Vagina (tissue), 2 donors: ENCODE measurements around the gene SH3RF1.

Source experiments
- CTCF ChIP-seq, 3 experiments: fragments of 450-650 bp in 2 of 3; fragments of 200-600 bp in 1 of 3; sonication (generic) in 1 of 3; IDR thresholded peaks; one replicate each; pipeline ENCODE4 v1.5.1; 2017 to 2019; ENCODE audit warnings: antibody characterized with exemption in 3 of 3, mild to moderate bottlenecking in 2 of 3, moderate library complexity in 2 of 3
- POLR2A ChIP-seq, 2 donors: fragments of 450-650 bp; IDR thresholded peaks; one replicate each; pipeline ENCODE4 v1.6.1; 2017; ENCODE audit warnings: antibody characterized with exemption in 2 of 2, mild to moderate bottlenecking in 2 of 2, moderate library complexity in 2 of 2

GRCh38 chr4:169229571-169230028 is 41.2 kb downstream of the SH3RF1 start:
- TF ChIP-seq CTCF (IDR thresholded peaks at IDR 0.05), result no peak
- TF ChIP-seq POLR2A (IDR thresholded peaks at IDR 0.05), result no peak
